NCI-H1105 treated with DMSO at 0.1 percent for 48 hours (cell line): Measurements from ENCODE around the gene MT3.
"Not testable (repeated sequence)": the region's sequence is repeated elsewhere in the genome, so short reads cannot be mapped to it uniquely, and the experiment has no call there.

Source experiments
- DNase-seq: peaks from one replicate; lab custom pipeline; 2025; lab: John Stamatoyannopoulos, UW

Gene MT3

DNA sequence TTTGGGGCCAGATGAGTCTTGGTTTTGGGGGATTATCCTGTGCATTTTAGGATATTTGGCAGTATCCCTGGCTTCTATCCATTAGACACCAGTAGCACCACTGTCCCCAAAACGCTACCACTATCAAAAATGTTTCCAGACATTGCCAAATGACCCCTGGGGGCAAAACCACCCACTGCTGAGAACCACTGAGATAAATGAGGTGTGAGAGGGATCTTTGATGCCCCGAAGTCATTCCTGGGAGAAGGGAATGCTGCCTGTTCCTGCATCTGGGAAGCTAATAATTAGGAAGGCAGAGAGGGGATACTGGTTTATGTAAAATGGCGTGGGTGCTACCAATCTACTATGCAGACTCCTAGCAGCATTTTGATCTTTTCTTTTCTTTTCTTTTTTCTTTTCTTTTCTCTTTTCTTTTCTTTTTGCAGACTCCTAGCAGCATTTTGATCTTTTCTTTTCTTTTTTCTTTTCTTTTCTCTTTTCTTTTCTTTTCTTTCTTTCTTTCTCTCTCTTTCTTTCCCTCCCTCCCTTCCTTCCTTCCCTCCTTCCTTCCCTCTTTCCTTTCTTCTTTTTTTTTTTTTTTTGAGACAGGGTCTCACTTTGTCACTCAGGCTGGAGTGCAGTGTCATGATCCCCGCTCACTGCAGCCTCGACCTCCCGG, 8.8 kb upstream of the MT3 start:
- no peak for DNase-seq

DNA sequence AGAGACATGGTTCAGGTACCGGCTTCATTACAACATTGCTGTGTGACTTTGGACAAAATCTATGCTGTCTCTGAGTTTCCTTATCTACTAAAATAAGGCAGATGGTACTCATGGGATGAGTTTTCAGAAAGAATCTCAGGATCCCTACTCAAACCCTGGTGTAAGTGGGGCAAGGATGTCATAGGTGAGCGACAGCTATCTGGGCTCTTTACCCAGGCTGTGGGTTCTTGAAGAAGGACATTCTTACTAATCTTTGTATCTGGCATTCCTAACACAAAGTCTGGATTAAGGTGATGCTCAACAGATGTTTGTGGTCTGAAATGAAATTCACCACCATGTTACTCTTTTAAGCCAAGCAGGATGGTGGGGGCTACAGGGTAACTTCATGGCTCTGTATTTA, 6.4 kb upstream of the MT3 start:
- not testable (repeated sequence) for DNase-seq

DNA sequence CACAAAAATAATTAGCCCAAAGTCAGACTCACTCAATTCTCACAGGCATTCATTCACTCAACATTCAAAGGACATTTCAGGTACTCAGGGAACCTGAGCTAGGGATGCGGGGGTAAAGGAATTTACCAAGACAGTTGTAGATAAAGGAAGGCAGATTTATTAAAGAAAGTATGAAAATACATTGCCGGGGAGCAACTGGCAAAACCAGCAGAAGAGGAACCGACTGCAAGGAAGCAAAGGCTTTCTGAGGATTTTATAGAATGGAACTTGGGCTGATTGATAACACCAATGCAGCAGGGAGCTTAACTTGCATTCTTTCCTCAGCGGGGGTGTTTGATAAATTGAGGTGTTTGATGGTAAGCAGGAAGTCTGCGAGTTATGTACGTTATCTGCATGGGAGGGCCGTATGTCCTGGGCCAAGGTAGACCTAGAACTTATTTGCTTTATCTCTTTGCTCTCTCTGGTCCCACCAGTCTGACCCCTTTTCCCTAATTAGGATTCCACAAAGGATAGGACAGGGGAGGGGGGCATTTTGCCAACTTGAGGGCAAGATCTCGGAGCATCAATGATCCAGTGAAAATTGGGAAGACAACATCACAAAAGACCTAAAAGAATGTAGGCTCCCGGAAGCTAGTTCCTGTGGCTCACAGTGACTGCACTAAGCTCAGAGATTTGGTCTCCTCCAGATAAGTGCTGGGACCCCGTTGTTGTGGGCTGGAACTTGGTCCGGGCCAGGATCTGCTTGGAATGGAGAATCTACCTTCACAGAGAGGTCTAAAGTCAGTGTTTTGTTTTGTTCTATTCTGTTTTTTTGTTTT, 5.8 kb upstream of the MT3 start:
- DNase-seq = no peak

DNA sequence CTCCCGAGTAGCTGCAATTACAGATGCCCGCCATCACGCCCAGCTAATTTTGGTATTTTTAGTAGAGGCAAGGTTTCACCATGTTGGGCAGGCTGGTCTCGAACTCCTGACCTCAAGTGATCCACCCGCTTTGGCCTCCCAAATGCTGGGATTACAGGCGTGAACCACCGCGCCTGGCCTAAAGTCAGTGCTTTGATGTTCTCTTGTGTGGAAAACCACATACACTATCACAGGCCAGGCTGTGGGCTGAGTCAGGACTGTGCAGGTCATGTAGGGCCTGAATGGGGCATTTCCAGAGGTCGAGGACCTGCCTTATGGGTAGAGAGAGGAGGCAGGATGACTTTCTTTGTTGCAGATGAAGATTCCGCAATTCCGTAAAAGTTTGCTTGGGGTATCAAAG, 5.1 kb upstream of the MT3 start:
- no peak for DNase-seq

DNA sequence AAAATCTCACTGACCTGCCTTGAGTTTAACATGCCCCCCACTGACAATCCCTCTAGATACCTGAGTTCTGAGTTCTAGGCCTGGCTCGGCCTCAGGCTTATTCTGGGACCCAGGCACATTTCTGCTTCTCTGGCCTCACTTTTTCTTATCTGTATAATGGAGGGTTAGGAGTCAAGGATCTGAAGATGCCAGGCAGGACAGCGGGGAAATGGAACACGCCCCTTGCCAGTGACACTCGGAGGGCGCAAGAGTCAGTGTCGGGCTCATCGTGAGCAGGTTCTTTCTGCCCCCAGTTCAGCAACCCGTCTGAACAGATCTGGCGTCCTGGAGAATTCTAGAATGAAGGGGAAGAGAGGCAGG, 567 bp upstream of the MT3 start:
- no peak for DNase-seq

DNA sequence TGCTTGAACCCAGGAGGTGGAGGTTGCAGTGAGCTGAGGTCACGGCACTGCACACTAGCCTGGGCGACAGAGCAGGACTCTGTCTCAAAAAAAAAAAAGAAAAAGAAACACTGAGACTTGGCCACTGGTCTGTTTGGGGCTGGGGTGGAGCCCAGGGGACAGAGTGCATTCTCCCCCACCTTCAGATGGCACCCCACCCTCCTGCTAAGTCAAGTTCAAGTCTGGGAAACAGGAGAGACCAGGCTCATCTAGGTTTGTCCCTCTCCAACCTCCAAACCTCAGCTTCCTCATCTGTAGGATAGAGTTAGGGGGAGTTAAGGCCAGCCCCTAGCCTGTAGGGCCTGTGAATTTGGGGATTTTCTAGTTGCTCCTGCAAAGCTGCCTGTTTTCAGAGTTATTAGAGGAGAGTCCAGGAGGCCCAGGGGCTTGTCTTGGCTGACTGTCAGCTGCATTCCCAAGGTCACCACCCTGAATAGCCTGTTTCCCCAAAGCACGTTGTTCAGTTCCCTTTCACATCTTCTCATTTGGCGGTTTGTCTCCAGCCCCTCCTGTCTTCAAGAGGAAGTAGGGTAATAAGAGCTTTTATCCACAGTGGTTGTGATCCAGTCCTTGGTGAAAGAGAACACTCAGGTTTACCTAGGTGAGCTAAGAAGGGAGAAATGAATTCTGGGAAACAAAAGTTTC, 2.2 kb downstream of the MT3 start:
- no peak for DNase-seq

DNA sequence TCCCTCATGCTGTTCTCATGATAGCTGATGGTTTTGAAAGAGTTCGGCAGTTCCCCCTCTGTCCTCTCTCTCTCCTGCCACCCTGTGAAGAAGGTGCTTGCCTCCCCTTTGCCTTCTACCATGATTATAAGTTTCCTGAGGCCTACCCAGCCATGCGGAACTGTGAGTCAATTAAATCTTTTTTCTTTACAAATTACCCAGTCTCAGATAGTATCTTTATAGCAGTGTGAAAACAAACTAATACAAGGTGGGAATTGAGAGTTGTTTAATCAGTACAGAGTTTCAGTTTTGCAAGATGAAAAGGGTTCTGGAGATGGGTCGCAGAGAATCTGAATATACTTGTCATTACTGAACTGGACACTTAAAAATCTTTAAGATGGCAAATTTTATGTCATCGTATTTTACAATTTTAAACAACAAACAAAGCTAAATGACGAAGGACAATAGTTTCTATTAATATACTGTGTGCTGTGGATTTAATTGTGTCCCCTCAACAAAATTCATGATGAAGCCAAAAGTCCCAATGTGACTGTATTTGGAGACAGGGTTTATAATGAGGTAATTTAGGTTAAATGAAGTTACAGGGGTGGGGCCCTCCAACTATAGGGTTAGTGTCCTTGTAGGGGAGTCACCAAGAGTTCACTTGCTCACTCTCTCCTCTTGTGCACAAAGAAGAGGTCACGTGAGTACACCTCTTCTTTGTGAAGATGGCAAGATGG, 4.4 kb downstream of the MT3 start:
- DNase-seq = no peak

DNA sequence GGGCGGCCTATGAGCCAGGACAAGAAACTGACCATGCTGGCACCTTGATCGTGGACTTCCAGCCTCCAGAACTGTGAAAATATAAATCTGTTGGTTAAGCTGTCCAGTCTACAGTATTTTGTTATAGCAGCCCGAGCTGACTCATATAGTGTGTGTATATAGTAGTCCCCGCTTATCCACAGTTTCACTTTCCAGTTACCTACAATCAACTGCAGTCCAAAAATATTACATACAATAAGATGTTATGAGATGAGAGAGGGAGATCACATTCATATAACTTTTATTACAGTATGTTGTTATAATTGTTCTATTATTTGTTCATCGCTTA, 4.9 kb downstream of the MT3 start:
- no peak for DNase-seq

DNA sequence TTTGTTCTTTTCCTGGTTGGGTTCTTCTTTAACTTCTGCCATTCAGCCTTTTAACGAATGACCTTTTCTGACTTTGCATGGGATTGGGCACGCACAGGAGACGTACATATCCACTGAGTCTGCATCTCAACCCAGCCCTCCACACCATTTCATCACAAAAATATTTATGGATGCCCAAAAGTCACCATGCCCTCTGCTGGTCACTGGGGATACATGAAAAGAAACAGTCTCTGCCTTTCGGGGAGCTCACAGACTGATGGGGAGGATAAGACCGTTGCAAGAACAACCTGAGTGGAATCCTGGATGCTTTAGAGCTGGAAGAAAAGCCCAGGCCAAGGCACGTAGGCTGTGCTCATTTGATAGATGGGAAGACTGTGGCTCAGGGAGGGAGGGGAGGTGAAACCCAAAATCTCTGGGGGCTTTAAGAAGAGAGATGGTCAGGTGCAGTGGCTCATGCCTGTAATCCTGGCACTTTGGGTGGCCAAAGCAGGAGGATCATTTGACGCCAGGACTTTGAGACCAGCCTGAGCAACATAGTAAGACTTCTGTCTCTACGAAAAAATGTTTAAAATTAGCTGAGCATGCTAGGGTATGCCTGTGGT, 11.2 kb downstream of the MT3 start:
- peak; percentile 54 for DNase-seq

DNA sequence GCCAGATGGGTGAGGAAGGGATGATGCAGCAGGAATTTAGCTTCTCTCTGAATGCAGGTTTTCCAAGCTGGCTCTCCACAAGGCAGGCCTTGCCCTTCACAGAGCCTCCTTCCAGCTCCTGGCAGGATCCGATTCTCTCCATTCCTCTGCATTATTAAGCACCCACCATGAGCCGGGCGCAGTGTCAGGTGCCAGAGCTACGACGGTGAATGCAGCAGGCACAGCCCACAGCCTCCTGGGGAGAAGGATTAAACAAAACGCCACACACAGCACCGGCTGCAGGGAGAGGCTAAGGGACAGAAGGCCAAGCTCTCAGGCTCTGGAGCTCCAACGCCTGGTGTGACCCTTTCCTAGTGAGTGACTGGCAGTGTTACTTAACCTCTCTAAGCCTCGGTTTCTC, 12.0 kb downstream of the MT3 start:
- DNase-seq = no peak

DNA sequence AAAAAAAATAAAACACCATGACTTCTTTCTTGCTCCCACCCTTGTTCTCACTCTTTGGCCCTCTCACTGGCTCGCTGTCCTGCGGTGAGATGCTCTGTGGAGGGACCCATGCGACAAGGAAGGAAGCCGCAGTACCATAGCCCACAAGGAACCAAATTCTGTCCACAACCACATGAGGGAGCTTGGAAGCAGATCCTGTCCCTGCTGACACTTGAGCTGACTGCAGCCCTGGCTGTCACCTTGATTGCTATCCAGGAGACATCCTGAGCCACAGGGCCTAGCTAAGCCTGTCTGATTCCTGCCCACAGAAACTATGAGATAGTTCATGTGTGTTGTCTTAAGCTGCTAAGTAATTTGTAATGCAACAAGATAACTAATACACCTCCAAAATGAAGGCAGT, 14.3 kb downstream of the MT3 start:
- DNase-seq = no peak

DNA sequence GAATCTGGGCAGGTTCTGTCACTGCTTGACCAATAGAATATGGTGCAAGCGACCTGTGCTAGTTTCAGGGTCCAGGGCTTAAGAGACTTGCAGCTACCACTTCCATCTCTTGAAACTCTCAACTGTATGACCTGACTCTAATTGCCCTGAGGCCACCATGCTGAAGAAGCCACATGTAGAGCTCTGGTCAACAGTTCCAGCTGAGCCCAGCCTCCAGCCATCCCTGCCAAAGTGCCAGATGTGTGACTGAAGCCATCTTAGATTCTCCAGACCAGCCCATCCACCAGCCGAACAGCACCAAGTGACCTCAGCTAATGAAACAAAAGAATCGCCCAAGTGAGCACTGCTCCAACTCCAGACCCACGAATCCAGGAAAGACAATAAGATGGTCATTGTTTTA, 15.6 kb downstream of the MT3 start:
- DNase-seq = no peak

DNA sequence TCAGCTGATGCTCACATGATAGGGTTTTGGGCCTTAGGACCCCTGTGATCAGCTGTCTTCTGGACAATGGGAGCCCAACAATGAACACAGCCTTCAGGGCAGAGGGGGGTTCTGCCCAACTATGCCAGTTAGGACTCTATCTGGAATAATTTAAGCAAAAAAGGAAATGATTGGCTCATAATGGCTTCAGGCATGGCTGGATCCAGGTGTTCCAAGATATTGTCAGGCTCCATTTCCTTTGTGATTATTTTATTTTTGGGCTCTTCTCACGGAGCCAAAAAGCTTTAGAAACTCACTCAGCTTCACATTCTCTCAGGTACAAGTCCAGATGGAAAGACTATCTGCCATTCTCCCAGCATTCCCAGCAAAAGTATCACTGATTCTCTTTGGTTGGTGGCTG, 16.1 kb downstream of the MT3 start:
- DNase-seq = no peak

DNA sequence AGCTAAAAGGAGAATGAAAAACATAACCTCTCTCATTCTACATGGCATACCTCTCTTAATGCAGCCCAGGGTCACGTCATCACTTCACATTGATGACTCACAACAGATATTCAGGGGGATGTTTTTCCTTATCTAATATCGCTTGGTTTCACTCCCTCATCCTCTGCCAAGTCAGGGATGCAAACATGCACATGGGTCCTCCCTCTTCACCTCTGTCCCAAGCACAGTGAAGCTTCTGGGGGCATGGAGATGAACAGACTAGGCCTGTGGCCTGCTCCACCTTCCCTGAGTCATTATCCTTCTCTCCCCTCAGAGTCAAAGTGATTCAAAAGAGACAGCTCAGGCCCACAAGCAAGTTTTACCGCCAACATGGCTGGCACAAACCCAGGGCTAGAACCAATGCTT, 16.7 kb downstream of the MT3 start:
- DNase-seq = no peak

DNA sequence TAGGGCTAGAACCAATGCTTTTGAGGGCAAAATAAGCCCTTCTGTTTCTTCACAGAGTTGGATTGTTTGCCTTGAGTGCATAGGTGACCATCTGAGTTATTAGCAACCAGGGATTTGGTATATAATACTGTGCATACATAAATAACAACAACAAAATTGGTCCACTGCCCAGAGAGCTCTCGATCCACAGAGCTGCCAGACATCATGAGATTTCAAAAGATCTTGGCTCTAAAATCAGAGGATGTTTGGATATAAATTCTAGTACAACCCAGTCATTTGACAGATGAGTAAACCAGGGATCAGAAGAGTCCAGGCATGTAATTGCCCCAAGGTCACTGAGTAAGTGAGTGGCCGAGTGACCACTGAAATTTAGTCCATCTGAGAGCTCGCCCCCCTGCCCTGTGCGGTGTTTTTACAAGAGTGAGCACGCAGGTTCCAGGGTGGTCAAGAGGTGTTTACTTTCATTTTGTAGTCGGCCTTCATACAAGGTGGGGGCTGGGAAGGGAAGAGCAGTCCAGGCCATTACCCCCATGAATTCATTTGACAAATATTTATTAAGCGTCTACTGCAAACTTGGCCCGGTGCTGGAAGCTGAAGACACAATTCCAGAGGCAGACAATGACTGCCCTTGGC, 17.3 kb downstream of the MT3 start:
- DNase-seq = no peak

DNA sequence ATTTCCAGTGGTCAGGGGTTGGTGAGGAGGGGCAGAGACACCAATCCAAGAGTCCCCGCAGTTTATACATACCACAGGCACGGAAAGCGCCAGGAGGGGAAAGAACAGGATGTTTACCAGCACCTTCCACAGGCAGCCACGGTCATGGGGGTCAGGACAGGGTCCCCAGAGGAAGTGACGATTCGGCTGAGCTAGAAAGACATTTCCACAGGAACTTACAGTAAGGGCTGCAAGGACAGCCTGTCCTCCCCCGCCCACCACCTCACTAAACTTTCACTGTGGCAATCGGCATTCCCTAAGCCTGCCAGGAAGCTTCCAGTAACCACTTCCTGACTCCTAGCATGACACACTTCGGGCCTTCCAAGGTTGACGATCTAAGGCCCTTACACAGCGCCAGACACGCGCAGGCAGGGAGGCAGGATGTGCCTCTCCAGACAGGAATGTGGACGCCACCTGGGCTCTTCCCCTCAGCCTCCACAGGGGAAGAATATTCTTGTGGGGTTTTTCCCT, 17.8 kb downstream of the MT3 start:
- no peak for DNase-seq

DNA sequence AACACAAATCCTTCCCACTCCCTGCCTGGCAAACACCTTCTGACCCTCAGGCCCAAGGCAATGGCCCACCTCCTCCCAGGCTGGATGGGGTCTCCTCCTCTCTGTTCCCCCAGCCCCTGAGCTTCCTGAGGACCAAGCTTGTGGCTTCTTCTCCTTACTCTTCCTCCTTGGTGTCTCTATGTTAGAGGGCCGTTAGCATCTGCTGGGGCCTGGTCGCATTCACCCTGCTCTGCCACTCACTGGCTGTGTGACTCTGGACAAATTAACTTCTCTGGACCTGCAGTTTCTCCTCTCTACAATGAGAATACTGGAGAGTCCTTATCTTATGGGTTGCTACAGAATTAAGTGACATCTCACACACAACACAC, 18.3 kb downstream of the MT3 start:
- DNase-seq = no peak

DNA sequence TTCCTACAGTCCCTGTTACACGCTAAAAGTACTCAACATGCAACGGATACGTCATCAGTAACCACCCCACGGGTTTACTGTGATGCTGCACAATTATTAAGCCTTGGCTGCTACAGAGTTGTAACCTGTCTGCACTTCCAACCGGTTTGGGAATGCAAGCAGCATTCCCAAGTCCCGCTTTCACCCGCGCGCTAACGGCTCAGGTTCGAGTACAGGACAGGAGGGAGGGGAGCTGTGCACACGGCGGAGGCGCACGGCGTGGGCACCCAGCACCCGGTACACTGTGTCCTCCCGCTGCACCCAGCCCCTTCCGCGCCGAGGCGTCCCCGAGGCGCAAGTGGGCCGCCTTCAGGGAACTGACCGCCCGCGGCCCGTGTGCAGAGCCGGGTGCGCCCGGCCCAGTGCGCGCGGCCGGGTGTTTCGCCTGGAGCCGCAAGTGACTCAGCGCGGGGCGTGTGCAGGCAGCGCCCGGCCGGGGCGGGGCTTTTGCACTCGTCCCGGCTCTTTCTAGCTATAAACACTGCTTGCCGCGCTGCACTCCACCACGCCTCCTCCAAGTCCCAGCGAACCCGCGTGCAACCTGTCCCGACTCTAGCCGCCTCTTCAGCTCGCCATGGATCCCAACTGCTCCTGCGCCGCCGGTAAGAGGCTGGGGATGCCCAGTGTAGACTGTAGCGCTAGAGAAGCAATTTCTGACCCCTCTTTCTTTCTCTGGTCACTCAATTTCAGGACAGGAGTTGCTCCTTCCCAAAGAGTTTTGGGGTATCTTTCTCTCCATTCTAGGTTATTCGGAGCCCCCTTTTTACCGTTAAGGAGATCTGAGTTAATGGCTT, 18.9 kb downstream of the MT3 start, which contains the start of gene MT2A:
Gene MT2A, plus strand, starts transcription at position 542 of the 833 bp plus-strand sequence. Its CDS starts 72 bp downstream, at position 614.
- DNase-seq = peak; percentile 96

DNA sequence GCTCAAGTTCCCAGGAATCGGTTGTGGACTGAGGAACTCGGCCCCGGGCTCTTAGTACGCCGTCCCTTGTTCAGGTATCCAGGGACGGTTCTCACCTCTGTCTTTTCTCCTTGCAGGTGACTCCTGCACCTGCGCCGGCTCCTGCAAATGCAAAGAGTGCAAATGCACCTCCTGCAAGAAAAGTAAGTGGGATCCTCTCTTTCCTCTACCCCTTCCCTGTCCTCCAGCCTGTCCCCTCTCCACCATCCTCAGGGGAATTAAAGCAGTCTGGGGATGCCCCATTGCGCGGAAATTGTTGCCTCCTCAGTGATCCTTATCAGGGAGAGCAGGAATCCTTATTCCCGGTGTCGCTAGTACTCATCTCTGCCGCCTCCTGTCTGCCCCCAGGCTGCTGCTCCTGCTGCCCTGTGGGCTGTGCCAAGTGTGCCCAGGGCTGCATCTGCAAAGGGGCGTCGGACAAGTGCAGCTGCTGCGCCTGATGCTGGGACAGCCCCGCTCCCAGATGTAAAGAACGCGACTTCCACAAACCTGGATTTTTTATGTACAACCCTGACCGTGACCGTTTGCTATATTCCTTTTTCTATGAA, 19.6 kb downstream of the MT3 start:
- peak; percentile 51 for DNase-seq

DNA sequence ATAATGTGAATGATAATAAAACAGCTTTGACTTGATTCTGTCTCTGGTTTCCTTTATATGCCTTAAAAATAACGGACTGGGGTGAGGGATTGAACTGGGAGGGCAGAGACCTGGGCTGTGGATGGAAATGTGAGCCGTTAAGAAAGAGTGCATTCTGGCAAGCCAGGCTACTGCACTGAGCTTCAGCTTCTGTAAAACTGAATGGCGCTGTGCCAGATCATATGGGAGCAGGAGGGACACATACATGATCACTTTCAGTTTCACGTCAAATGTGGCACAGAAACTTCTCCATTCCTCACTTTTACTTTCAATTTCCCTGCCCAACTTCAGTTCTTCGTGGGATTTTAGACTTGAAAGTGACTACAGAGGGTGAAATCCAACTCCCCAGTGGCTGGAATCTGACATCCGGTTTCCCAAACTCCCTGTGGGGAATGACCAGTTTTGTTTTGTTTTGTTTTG, 20.2 kb downstream of the MT3 start:
- peak; percentile 70 for DNase-seq
